GM19035 (cell line): ENCODE results near the gene NEK11.
"Not testable (repeated sequence)": the region's sequence is repeated elsewhere in the genome, so short reads cannot be mapped to it uniquely, and the experiment has no call there.

Experiments
- ATAC-seq: cut with Tn5 transposase; IDR thresholded peaks from one replicate; pipeline ENCODE4 v1.9.1; 2021; ENCODE audit not compliant: unreplicated experiment

NEK11 gene

DNA sequence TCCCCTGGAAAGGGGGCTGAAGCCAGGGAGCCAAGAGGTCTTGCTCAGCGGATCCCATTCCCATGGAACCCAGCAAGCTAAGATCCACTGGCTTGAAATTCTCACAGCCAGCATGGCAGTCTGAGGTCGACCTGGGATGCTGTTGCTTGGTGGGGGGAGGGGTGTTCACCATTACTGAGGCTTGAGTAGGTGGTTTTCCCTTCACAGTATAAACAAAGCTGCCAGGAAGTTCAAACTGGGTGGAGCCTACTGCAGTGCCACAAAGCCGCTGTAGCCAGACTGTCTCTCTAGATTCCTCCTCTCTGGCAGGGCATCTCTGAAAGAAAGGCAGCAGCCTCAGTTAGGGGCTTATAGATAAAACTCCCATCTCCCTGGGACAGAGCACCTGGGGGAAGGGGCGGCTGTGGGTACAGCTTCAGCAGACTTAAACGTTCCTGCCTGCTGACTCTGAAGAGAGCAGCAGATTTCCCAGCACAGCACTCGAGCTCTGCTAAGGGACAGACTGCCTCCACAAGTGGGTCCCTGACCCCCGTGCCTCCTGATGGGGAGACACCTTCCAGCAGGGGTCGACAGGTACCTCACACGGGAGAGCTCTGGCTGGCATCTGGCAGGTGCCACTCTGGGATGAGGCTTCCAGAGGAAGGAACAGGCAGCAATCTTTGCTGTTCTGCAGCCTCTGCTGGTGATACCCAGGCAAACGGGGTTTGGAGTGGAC lies 15.8 kb downstream of the NEK11 start:
- ATAC-seq: not testable (repeated sequence)

DNA sequence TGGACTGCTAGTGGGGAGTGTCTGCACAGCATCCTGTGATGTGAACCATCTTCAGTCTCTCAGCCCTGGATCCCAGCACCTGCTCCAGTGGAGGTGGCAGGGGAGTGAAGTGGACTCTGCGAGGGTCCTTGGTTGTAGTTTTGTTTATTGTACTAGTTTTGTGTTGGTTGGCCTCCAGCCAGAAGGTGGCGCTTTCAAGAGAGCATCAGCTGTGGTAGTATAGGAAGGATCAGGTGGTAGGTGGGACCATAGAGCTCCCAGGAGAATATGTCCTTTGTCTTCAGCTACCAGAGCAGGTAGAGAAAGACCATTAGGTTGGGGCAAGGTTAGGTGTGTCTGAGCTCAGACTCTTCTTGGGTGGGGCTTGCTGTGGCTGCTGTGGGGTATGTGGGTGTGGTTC lies 20.9 kb downstream of the NEK11 start:
- no peak for ATAC-seq

DNA sequence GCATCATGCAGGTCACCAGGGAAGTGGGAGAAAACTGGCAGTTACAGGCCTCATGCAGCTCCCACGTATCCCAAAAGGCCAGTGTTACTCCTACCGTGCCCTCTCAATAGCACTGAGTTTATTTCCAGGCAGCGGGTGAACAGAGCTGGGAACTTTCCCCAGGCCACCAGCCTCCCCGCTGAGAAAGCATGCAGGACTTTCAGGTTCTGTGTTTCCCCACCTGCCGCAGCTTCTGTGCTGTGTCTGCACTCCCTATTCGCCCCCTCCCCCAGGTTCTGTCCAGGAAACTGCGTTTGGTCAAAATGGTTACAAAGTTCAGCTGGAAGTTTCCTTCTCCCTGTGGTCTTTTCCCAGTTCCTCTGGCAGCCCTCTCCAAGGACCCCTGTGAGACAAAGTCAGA lies 21.4 kb downstream of the NEK11 start:
- no peak for ATAC-seq

DNA sequence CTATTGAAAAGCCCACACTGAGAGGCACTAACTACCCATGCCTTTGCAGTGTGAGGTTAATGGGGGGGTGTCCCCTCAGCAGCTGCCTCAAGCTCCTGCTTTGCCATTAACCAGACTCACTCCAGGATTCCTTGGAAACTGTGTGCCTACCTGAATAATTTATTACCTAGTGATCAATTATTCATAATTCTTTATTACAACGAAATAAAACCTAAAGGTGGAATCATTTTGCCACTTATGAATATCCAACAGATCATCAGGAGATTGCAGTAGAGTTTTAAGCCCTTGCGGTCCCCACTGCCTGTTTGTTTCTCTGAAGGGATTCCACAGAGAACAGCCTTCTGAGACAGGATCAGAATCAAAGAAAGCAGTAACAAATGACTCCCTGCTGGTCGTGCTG lies 23.3 kb downstream of the NEK11 start:
- ATAC-seq: no peak

DNA sequence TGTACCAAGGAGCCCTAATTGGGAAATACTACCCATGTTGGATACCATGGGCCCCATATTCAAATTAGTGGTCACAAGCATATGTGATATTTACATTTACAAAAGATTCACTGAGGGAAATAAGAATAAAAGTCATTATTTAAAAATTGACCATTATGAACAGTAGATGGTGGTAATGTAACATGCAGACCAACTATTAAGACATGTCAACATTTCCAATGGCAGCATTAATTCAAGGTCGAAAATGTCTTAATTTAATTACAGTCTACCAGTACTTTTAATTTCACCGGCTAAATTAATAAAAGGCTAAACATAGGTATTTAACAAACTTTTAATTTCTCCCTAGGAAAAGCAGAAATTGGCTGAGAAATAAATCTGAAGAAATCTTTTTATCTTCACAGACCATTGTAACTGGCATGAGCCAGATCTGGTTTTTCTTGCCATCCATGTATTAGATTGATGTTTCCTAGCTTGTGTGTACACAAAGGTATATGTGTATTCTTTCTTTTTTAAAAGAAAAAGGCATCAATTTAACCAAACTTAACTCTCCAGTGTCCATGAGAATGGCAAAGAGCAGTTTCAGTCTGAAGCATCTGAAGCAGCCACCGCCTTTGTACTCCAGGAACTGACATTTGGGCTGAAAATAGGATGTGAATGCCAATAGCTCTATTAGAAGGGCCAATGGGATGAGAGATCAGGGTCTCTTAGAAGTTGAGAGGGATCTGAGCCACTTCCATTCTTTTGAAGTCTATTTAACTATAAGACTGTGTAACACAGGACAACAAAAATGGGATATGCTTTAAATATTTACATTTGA lies 26.6 kb downstream of the NEK11 start:
- no peak for ATAC-seq

- no peak for ATAC-seq
Measured at GRCh38 chr3:131067983-131068382, 41.3 kb downstream of the NEK11 start.

DNA sequence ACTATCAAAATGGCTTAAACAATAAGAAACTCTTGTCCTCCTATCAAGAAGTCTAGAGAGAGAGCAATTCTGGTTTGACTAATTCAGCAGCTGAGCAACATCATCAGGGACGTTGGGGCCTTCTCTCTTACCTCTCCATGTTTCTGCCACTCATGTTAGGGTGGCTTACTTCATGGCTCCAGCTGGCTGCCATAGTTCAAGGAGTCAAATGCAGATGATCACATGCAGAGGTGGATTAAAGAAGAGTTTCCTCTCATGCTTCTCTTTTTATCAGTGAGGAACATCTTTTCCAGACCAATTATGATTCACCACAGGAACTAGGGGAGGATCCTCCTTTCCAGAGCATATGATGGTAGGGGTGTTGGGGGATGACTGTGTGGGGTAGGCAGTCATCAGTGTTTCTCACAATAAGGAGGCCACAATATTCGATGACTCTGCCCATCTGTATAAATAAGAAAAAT lies 45.5 kb downstream of the NEK11 start:
- no peak for ATAC-seq

DNA sequence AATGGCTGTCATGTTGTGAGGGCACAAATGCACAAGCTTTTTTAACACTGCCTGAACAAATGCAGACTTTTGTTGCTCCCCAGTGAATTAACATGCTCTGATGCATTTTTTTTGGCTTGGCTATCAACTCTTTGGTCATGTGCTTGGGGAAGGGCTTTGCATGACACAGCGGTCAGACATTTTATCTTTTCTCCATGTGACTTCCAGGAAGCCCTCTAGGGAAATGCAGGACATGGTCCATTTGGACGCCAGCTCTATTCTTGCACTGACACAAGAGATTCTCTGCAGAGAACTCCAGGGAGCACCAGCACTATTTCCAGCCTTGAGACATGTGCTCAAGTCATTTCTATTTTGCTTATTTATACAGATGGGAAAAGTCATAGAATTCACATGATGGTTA lies 46.2 kb downstream of the NEK11 start:
- no peak for ATAC-seq

DNA sequence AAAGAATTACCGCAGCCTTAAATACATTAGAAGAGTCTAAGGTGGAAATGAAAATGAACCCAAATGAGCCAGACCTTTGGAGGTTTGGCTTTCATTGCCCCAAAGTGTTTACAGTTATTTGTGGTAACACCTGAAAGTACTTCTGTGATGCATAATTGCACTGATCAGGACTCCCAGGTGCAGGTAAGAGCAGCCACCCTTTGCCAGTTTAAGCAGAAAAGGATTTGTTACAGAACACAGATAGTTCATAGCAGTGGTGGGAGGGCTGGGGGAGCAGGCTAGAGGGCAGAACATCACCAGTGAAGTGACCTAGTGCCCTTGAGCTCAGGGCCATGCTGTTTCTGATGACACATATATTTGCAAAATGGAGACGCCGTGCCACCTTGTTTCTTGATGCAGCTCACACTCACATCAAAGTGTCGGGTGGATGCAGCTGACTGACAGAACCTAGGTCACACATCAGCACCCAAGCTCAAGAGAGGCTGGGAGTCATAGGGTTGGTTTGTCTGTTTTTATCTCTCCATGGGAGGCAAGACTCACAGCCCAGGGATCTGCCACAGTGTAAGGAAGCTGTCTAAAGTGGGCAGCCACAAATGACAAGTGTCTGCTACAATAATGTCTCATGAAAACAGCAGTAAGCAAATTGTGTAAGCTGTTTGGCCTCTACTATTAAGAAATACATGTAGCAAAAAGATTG lies 49.1 kb downstream of the NEK11 start:
- ATAC-seq: no peak

DNA sequence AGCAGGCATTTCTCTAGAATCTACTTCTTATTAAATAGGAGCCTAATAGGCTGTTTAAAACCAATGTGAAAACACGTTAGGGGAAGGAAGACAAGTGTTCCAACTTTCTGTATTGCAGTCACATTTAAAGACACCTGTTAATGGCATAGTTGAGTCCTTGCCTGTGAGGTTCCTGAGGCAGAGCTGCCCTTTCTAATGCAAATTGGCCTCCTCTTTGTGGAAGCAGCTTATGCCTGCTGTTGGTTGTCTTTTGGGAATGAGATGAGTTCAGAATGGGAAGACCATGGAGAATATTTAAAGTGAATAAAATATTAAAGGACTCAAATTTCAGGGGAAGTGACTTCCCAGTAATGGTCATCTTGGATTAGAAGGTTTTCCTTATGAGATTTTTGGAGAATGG lies 51.2 kb downstream of the NEK11 start:
- no peak for ATAC-seq

DNA sequence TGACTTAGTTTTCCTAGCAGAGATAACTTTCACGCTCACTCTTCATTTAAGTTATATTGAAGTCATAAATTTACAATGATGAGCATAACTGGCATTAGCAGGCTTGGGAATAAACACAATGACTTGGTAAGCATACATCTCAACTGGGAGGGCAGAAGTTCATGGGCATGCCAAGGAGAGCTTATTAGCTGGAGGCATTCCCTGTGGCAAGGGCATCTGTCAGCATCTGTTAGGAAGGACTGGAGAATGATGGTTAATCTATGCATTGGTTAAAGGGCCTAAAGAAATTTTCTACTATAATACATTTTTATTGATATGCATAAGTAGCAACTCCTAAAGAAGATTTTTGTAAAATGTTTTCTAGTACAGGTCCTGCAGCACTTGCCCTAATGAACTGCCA lies 52.4 kb downstream of the NEK11 start:
- ATAC-seq: no peak

- no peak for ATAC-seq
Measured at GRCh38 chr3:131081224-131081623, 54.5 kb downstream of the NEK11 start.

- no peak for ATAC-seq
Measured at GRCh38 chr3:131082246-131082645, 55.6 kb downstream of the NEK11 start.

DNA sequence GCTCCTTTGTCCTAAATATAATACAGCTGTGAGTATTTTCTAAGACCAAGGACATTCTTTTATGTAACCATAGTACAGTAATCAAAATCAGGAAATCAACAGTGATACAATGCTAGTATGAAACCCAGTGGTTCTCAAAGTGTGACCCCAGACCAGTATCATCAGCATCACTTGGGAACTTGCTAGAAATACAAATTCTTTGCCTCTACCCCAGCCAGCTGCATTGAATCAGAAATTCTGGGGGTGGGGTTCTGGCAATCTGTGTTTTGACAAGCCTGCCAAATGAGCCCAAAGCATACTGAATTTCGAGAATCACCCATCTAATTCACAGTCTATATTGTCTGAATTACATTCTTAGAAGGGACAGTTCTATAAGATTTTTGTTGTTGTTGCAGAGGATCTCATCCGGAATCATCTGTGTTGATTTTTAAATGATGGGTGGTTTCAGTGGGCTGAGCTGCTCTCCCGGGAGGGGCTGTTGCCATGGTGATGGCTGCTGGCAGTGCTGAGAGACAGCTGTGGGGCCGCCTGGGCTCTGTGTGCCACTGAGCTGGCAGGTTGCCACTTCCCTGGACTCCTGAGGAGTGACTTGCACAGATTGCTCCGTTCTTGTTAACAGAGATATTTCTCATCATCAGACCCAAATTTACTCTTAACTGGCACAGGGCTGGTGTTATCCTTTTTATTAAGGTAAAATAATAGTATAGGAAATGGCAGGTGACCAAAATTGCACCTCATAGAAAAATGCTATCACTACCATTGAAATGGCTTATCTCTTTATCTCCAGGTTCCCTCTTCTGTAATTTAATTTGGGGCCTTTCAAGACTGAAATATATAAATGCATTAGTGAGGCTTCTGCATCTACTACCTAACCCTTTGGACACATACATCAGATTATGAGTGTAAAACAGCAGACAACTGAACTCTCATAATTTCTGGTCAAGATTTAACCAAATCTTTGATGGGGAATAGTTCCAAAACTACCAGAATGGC lies 56.5 kb downstream of the NEK11 start:
- ATAC-seq: no peak

DNA sequence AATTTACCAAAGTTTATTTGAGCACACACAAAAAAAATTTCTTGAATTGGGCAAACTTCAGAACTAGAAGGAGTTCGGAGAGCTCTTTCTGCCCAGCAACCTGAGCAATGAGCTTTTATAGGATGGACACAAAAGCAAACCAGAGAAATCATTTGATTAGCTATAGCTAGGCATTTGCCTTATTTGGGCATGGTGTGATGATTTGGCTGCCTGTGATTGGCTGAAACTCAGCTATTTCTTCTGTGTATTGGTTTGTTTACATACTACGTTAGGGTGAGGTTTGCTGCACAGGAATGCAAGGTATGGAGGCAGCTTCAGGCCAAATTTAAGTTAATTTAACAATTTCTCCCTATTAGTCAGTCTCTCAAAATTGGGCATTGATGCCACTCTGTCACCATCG lies 65.1 kb downstream of the NEK11 start:
- no peak for ATAC-seq

- no peak for ATAC-seq
Measured at GRCh38 chr3:131107637-131108433, 81.2 kb downstream of the NEK11 start.

DNA sequence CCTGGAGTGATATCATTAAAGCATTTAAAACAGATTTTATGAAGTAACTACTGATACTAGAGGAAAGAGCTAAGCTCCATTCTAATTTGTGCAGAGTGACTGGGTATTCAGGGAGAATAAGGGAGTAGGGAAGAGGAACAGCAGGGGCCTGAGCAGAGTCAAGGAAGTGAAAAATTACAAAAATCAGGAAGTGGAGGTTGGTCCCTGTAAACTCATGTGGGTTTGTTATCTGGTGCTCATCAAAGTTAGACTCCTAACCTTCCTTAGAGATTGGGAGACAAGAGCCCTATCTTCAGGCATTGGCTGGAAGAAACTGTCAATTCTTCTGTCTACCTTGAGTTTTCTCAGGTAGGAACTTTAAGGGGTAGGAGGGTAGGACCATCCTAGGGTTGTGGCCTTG lies 82.5 kb downstream of the NEK11 start:
- ATAC-seq: no peak

DNA sequence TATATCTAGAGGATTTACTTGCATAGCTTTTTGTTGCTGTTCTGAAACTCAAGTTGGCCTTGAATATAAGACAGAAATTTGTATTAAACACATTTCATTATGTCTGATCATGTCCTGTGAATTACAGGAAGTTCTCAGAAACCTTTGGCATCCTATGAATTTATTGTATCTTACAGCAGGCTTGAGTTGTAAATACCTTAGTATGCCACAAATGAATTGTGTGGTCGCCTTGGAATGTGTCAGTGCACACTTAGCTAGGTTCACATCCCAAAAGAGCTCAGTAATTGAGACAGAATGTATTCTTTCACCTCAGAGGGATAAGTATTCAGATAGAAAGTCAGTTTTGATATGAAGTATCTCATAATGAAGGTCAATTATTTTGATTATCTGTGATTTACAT lies 83.4 kb downstream of the NEK11 start:
- no peak for ATAC-seq

- no peak for ATAC-seq
Measured at GRCh38 chr3:131114256-131114655, 87.6 kb downstream of the NEK11 start.

GRCh38 chr3:131125684-131126083 lies 99.0 kb downstream of the NEK11 start:
- ATAC-seq: no peak
